Measurements from ENCODE around the gene C12orf60. TPM values are rescaled to one million over a fixed set of nuclear protein-coding genes. Genes with fewer than 3 reads are reported as not detected.
A peak's percentile ranks its signal among the peaks of the same experiment; 100 is the strongest.

Gene C12orf60
- total and polyA plus RNA-seq, 2 of the 8 experiments (the other 6 are each of a cell fraction or from before 2014, with no cell fraction given): 1.2 to 1.5 TPM

DNA sequence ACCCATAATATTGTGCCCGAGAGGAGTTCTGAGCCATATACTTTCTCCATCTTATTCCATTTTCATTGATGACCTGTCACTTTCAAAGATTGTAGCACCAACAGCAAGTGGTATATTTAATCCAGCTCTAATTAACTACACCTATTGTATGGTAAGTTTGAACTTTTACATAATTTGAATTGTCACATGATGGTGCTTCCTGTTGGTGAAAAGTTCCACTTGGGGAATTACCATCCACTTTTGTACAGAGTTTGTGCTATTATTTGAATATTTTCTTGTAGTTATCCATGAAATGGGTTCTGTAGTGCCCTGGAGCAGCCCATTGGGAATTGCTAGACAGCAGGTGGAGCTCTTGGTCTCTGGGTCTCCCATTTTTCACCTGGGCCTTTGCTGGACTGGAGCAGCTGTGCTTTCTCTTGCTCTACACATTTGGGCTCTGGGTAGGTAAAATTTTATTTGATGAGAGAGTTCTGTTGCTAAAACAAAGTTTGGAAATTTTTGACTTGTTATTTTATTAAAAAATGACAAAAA, 7.5 kb downstream of the C12orf60 start (continued):
- TF ChIP-seq, protein P1, sequence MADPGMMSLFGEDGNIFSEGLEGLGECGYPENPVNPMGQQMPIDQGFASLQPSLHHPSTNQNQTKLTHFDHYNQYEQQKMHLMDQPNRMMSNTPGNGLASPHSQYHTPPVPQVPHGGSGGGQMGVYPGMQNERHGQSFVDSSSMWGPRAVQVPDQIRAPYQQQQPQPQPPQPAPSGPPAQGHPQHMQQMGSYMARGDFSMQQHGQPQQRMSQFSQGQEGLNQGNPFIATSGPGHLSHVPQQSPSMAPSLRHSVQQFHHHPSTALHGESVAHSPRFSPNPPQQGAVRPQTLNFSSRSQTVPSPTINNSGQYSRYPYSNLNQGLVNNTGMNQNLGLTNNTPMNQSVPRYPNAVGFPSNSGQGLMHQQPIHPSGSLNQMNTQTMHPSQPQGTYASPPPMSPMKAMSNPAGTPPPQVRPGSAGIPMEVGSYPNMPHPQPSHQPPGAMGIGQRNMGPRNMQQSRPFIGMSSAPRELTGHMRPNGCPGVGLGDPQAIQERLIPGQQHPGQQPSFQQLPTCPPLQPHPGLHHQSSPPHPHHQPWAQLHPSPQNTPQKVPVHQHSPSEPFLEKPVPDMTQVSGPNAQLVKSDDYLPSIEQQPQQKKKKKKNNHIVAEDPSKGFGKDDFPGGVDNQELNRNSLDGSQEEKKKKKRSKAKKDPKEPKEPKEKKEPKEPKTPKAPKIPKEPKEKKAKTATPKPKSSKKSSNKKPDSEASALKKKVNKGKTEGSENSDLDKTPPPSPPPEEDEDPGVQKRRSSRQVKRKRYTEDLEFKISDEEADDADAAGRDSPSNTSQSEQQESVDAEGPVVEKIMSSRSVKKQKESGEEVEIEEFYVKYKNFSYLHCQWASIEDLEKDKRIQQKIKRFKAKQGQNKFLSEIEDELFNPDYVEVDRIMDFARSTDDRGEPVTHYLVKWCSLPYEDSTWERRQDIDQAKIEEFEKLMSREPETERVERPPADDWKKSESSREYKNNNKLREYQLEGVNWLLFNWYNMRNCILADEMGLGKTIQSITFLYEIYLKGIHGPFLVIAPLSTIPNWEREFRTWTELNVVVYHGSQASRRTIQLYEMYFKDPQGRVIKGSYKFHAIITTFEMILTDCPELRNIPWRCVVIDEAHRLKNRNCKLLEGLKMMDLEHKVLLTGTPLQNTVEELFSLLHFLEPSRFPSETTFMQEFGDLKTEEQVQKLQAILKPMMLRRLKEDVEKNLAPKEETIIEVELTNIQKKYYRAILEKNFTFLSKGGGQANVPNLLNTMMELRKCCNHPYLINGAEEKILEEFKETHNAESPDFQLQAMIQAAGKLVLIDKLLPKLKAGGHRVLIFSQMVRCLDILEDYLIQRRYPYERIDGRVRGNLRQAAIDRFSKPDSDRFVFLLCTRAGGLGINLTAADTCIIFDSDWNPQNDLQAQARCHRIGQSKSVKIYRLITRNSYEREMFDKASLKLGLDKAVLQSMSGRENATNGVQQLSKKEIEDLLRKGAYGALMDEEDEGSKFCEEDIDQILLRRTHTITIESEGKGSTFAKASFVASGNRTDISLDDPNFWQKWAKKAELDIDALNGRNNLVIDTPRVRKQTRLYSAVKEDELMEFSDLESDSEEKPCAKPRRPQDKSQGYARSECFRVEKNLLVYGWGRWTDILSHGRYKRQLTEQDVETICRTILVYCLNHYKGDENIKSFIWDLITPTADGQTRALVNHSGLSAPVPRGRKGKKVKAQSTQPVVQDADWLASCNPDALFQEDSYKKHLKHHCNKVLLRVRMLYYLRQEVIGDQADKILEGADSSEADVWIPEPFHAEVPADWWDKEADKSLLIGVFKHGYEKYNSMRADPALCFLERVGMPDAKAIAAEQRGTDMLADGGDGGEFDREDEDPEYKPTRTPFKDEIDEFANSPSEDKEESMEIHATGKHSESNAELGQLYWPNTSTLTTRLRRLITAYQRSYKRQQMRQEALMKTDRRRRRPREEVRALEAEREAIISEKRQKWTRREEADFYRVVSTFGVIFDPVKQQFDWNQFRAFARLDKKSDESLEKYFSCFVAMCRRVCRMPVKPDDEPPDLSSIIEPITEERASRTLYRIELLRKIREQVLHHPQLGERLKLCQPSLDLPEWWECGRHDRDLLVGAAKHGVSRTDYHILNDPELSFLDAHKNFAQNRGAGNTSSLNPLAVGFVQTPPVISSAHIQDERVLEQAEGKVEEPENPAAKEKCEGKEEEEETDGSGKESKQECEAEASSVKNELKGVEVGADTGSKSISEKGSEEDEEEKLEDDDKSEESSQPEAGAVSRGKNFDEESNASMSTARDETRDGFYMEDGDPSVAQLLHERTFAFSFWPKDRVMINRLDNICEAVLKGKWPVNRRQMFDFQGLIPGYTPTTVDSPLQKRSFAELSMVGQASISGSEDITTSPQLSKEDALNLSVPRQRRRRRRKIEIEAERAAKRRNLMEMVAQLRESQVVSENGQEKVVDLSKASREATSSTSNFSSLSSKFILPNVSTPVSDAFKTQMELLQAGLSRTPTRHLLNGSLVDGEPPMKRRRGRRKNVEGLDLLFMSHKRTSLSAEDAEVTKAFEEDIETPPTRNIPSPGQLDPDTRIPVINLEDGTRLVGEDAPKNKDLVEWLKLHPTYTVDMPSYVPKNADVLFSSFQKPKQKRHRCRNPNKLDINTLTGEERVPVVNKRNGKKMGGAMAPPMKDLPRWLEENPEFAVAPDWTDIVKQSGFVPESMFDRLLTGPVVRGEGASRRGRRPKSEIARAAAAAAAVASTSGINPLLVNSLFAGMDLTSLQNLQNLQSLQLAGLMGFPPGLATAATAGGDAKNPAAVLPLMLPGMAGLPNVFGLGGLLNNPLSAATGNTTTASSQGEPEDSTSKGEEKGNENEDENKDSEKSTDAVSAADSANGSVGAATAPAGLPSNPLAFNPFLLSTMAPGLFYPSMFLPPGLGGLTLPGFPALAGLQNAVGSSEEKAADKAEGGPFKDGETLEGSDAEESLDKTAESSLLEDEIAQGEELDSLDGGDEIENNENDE (IDR thresholded peaks at IDR 0.05; ENCODE audit: insufficient replicate concordance, low read length): no peak
- TF ChIP-seq, protein P2, sequence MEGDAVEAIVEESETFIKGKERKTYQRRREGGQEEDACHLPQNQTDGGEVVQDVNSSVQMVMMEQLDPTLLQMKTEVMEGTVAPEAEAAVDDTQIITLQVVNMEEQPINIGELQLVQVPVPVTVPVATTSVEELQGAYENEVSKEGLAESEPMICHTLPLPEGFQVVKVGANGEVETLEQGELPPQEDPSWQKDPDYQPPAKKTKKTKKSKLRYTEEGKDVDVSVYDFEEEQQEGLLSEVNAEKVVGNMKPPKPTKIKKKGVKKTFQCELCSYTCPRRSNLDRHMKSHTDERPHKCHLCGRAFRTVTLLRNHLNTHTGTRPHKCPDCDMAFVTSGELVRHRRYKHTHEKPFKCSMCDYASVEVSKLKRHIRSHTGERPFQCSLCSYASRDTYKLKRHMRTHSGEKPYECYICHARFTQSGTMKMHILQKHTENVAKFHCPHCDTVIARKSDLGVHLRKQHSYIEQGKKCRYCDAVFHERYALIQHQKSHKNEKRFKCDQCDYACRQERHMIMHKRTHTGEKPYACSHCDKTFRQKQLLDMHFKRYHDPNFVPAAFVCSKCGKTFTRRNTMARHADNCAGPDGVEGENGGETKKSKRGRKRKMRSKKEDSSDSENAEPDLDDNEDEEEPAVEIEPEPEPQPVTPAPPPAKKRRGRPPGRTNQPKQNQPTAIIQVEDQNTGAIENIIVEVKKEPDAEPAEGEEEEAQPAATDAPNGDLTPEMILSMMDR (IDR thresholded peaks at IDR 0.05; ENCODE audit: control extremely low read depth in 1 of 3, insufficient read depth in 1 of 3, low read depth in 1 of 3, low read length in 3 of 3): peak; percentile 21 to 63 (median 62)

All from H1 (cell line).